Right lobe of liver (tissue), 4 donors: ENCODE results near the gene DDR2.

Source experiments
- CTCF ChIP-seq, 4 donors: fragments of 200-600 bp in 3 of 4; fragments of 450-650 bp in 1 of 4; IDR thresholded peaks; one replicate each; pipeline versions ENCODE4 v1.5.1 to v1.8.0; 2016 to 2022; ENCODE audit warnings: antibody characterized with exemption in 4 of 4, mild to moderate bottlenecking in 2 of 4
- POLR2A ChIP-seq: fragments of 450-650 bp; IDR thresholded peaks from one replicate; pipeline ENCODE4 v1.6.1; 2017; ENCODE audit warnings: antibody characterized with exemption, mild to moderate bottlenecking
- donor health status: DM: no; HTN: no; CAD: no.
- donor health status: DM: no; HTN: no; CAD: no.
- donor health status: DM: no; HTN: yes; CAD: no.

DNA sequence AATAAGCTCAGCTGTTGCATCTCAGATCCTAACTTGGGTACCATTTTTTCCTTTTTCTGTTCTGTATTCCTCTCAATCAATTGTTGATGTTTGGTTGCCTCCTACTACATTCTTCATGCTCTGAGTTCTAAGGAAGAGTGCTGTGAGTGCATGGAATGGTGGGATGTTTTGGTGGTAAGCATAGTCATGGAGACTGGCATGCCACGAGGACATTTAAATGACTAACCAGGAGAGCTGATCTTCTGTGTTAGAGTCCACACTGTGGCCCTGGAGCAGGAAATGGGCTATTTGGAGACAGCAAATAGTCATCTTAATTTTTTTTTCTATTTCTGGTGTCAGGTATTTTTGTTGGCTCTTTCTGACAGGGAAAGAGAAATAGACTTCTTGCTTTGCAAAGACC is 88.7 kb downstream of the DDR2 start:
- no peak for TF ChIP-seq POLR2A
- TF ChIP-seq CTCF (IDR thresholded peaks at IDR 0.05): no peak
